ENCODE data around the gene ZNF462.

DNA sequence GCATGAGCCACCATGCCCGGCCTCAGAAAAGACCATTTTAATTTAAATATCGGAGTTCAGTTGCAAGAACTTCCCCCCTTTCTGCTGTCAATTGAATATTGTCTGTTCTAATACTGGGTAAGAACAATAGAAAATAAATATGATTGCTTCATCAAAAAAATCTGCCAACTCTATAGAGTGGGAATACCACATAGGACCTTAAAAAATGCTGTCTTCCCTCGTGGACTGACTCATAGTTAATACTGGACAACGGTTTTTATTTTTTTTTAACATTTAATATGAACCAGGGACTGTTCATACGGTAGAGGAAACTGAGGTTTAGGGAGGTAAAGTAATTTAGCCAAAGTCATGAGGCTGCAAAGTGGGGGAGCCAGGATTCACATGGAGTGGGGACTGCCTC lies 9.7 kb downstream of the ZNF462 start:
- TF ChIP-seq, protein P1, sequence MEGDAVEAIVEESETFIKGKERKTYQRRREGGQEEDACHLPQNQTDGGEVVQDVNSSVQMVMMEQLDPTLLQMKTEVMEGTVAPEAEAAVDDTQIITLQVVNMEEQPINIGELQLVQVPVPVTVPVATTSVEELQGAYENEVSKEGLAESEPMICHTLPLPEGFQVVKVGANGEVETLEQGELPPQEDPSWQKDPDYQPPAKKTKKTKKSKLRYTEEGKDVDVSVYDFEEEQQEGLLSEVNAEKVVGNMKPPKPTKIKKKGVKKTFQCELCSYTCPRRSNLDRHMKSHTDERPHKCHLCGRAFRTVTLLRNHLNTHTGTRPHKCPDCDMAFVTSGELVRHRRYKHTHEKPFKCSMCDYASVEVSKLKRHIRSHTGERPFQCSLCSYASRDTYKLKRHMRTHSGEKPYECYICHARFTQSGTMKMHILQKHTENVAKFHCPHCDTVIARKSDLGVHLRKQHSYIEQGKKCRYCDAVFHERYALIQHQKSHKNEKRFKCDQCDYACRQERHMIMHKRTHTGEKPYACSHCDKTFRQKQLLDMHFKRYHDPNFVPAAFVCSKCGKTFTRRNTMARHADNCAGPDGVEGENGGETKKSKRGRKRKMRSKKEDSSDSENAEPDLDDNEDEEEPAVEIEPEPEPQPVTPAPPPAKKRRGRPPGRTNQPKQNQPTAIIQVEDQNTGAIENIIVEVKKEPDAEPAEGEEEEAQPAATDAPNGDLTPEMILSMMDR (IDR thresholded peaks at IDR 0.05; ENCODE audit: low read depth, low read length), result no peak
- TF ChIP-seq POLR2A (IDR thresholded peaks at IDR 0.05; ENCODE audit: extremely low read depth, insufficient read length), result no peak

Measured in NB4 (cell line).